Cardiac muscle cell (in vitro differentiated cells and primary cell): ENCODE measurements around the gene DUSP16. TPM values are rescaled to one million over a fixed set of nuclear protein-coding genes. Genes with fewer than 3 reads are reported as not detected.

ENCODE experiments used
- DNase-seq, 2 donors: peaks; one replicate each; pipeline versions ENCODE4 v3.0.0 to v3.0.0-alpha.2; 2010 to 2017; ENCODE audit warnings: low read depth in 1 of 2, low spot score in 1 of 2
- H3K27ac ChIP-seq: fragments of 200-600 bp; sonication (generic); 2 replicates; pipeline ENCODE4 v1.5.1; 2016
- H3K27me3 ChIP-seq: fragments of 200-600 bp; sonication (generic); 2 replicates; pipeline ENCODE4 v1.6.0; 2016; ENCODE audit warnings: control low read depth
- H3K36me3 ChIP-seq: fragments of 200-600 bp; sonication (generic); 2 replicates; pipeline ENCODE4 v1.5.1; 2016; ENCODE audit warnings: control low read depth
- H3K4me1 ChIP-seq: fragments of 200-600 bp; sonication (generic); 2 replicates; pipeline ENCODE4 v1.8.1; 2017; ENCODE audit warnings: low read depth, mild to moderate bottlenecking, mixed run types
- H3K4me3 ChIP-seq: fragments of 200-600 bp; sonication (generic); 2 replicates; pipeline ENCODE4 v1.5.1; 2016; ENCODE audit warnings: mild to moderate bottlenecking
- H3K9me3 ChIP-seq: fragments of 200-600 bp; sonication (generic); 2 replicates; pipeline ENCODE4 v1.5.1; 2017; ENCODE audit warnings: low read depth, mild to moderate bottlenecking, control low read depth
- polyA plus RNA-seq: library from polyadenylated mRNA; unstranded; fragments of >200 nt; fragmentation: Nextera tagmentation; extraction: Ambion mirVana; gene quantifications from 2 replicates; pipeline ENCODE4 v1.2.1, GENCODE V29; 2016
- total RNA-seq: library from RNA; depleted of rRNA; stranded (reverse); fragments of >200 nt; gene quantifications from 2 replicates; pipeline ENCODE4 v1.2.3, GENCODE V29; 2016
- TF ChIP-seq, protein P1 (sequence below): IDR thresholded peaks from 2 replicates; pipeline ENCODE4 v1.5.1; 2012; ENCODE audit warnings: low read depth, mild to moderate bottlenecking, low read length

DUSP16 gene
- total and polyA plus RNA-seq, 2 experiments from 2014 or later = 5.9 to 28.1 TPM

DNA sequence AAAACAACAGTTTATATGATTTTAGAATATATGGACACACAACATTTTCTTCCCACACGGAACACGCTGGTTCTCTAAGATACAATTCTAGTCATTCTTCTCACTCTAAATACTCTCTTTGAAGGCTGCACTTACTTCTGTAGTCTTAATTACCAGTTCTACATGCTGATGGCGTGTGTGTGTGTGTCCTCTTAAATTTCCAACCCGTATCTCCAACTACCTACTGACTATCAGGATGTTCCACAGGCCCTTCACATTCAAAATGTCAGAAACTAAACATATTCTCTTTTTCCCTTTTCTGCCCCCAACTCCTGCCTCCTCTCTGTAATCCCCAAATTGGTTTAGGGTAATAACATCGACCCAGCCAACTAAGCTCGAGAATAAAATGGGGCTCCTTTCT lies 75.2 kb downstream of the DUSP16 start:
- TF ChIP-seq, protein P1, sequence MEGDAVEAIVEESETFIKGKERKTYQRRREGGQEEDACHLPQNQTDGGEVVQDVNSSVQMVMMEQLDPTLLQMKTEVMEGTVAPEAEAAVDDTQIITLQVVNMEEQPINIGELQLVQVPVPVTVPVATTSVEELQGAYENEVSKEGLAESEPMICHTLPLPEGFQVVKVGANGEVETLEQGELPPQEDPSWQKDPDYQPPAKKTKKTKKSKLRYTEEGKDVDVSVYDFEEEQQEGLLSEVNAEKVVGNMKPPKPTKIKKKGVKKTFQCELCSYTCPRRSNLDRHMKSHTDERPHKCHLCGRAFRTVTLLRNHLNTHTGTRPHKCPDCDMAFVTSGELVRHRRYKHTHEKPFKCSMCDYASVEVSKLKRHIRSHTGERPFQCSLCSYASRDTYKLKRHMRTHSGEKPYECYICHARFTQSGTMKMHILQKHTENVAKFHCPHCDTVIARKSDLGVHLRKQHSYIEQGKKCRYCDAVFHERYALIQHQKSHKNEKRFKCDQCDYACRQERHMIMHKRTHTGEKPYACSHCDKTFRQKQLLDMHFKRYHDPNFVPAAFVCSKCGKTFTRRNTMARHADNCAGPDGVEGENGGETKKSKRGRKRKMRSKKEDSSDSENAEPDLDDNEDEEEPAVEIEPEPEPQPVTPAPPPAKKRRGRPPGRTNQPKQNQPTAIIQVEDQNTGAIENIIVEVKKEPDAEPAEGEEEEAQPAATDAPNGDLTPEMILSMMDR = no peak
- Histone ChIP-seq H3K36me3 (peaks cover 9% of the 10 kb centered on the region), H3K4me1 (no peaks in the 10 kb centered on the region), H3K27ac (no peak overlapping the region), H3K4me3 (no peak overlapping the region), H3K9me3 (no peaks in the 10 kb centered on the region), H3K27me3 (no peaks in the 10 kb centered on the region)
- DNase-seq = no peak

DNA sequence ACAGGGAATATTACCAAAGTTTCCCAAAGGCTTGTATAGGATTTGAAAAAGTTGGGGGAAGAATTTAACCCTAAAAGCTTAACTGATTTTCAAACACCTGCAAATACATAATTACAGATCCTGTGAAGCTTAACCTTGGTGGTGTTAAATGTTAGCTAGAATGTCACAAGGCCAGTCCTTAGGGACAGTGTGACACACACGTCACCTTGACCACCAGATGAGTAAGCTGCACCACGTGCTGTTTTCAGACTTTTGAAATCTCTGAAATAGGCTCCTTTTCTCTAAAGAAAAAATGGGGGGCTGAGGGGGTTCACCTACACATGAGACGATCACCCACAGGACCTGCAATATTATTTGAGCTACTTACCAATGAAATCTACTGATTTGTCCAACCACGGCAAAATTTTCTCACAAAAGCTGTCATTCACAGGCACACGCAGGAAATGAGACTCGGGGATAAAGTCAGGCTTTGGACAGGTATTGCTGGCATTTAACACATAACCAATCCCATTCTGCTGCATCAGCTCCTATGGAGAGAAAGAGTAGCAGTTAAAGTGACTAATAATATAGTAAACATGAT lies 75.9 kb downstream of the DUSP16 start:
- H3K9me3 ChIP-seq = no peaks in the 10 kb centered on the region
- TF ChIP-seq, protein P1 = no peak
- no peak overlapping the region for H3K27ac ChIP-seq
- H3K27me3 ChIP-seq = no peaks in the 10 kb centered on the region
- DNase-seq = no peak
- peaks cover 11% of the 10 kb centered on the region for H3K36me3 ChIP-seq
- no peak overlapping the region for H3K4me3 ChIP-seq
- no peaks in the 10 kb centered on the region for H3K4me1 ChIP-seq

DNA sequence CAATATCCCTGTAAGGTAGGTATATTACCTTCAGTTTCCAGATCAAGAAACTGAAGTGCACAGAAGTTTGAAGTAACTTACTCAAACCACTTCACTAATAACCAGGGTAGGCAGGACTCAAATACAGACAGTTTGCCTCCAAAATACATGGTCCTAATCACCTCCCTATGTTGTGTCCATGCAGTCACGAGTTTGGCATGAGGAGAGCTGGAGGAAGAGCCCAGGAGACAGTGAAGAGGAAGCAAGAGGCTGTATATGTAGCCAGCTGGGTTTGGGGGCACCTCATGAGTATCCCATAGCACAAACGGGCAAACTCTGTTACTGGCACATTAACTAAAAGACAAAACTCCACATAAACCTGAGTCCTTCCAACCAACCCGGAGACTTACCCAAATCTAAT lies 79.2 kb downstream of the DUSP16 start:
- peaks cover 22% of the 10 kb centered on the region for H3K36me3 ChIP-seq
- H3K9me3 ChIP-seq = no peaks in the 10 kb centered on the region

DNA sequence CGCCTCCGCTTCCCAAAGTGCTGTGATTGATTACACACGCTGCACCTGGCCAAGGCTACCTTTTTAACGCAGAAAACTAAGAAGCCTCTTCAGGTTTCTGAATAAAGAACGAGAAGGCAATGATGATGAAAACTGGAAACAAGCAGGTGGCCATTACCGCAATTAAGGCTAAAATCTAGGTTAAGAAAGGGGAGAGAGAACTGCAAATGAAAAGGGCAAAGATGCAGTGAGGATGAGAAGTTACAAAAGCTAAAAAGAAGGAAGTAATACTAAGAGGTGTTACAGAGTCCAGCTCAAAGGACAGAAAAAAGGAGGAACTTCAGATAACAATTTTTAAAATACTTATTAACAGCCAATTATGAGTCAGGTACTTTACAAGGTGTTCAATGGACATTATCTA lies 79.7 kb downstream of the DUSP16 start:
- Histone ChIP-seq H3K27ac (no peak overlapping the region), H3K36me3 (peaks cover 22% of the 10 kb centered on the region), H3K4me3 (no peak overlapping the region), H3K4me1 (no peaks in the 10 kb centered on the region), H3K27me3 (no peaks in the 10 kb centered on the region), H3K9me3 (no peaks in the 10 kb centered on the region)
- TF ChIP-seq, protein P1 = no peak
- DNase-seq = no peak

More for the DNA sequence above, 79.2 kb downstream of the DUSP16 start:
- DNase-seq = no peak
- H3K4me1 ChIP-seq = no peaks in the 10 kb centered on the region
- no peak overlapping the region for H3K4me3 ChIP-seq
- H3K27ac ChIP-seq = no peak overlapping the region
- H3K27me3 ChIP-seq = no peaks in the 10 kb centered on the region
- TF ChIP-seq, protein P1 = no peak

DNA sequence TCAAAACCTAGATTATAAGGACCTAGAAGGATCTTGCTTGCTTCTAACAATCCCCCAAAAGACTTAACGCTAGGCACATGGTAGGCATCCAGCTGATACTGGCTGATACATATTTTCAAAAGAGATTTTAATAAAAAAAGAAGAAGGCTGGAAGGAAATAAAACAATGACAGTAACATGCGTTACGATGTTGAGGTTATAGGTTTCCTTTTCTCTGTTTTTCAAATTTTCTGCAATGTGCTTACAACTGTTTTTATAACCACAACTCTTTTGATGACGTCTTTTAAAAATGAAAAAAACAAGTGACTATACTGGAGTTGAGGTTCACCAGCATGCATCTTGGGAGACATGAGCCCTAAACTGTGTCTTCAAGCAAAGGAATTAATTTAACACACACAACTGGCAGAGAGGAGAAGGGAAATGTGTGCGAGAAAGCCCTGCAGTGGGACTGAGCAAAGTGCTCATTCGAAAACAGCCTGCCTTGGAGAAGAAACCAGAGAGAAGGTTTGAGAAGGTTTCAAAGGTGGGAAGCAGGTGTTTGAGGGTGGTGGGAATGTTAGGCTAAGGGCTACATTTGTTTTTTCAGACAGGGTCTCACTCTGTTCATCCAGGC lies 80.4 kb downstream of the DUSP16 start:
- Histone ChIP-seq H3K27me3 (no peaks in the 10 kb centered on the region), H3K36me3 (peaks cover 27% of the 10 kb centered on the region), H3K27ac (no peak overlapping the region), H3K4me1 (no peaks in the 10 kb centered on the region), H3K9me3 (no peaks in the 10 kb centered on the region), H3K4me3 (no peak overlapping the region)
- TF ChIP-seq, protein P1 = no peak
- no peak for DNase-seq
